IMR-90 (cell line): ENCODE data around the gene YEATS4. TPM values are rescaled to one million over a fixed set of nuclear protein-coding genes. Genes with fewer than 3 reads are reported as not detected.

ENCODE experiments used
- ATAC-seq: fragments of 200-7000 bp; cut with Tn5 transposase; 2 replicates; pipeline ENCODE4 v1.9.1; 2020; ENCODE audit warnings: low read depth, mild to moderate bottlenecking, moderate library complexity
- BruUV-seq: library from RNA; stranded (reverse); fragments of 400-500 nt; replicated peaks from 2 replicates; lab custom pipeline; 2021; lab: Mats Ljungman, UMichigan
- CTCF ChIA-PET: fragments of 300-600 bp; formaldehyde crosslinking; extraction: SDS; loops from one replicate; lab custom pipeline; 2021; ENCODE audit warnings: antibody characterized with exemption; lab: Yijun Ruan, JAX
- POLR2A ChIA-PET: fragments of 300-600 bp; sonication (Branson Sonifier 250); formaldehyde crosslinking; loops from one replicate; lab custom pipeline; 2022; ENCODE audit warnings: antibody characterized with exemption; ENCODE audit not compliant: unreplicated experiment; lab: Charles Lee
- DNase-seq: peaks from one replicate; pipeline ENCODE4 v3.0.0; 2013
- H2AFZ ChIP-seq: replicated peaks from 2 replicates; pipeline ENCODE3; 2013; ENCODE audit warnings: low read length, mild to moderate bottlenecking; ENCODE audit not compliant: poor library complexity
- H2AK5ac ChIP-seq: 2 replicates; pipeline ENCODE4 v1.6.1; 2013; ENCODE audit warnings: low read depth, low read length, inconsistent platforms
- H2AK9ac ChIP-seq: replicated peaks from 2 replicates; pipeline ENCODE3; 2013; ENCODE audit warnings: mild to moderate bottlenecking, low read depth, low read length, moderate library complexity; ENCODE audit not compliant: poor library complexity
- H2BK120ac ChIP-seq: 2 replicates; pipeline ENCODE4 v1.6.1; 2013; ENCODE audit warnings: low read depth, low read length, inconsistent platforms
- H2BK15ac ChIP-seq: 3 replicates; pipeline ENCODE4 v1.6.1; 2013; ENCODE audit warnings: low read depth, low read length, inconsistent platforms
- H2BK20ac ChIP-seq: 2 replicates; pipeline ENCODE4 v1.6.1; 2013; ENCODE audit warnings: low read depth, mild to moderate bottlenecking, inconsistent platforms, low read length, moderate library complexity
- H2BK5ac ChIP-seq: 2 replicates; pipeline ENCODE4 v1.6.1; 2013; ENCODE audit warnings: mild to moderate bottlenecking, low read depth, low read length, inconsistent platforms; ENCODE audit not compliant: poor library complexity, severe bottlenecking
- H3K14ac ChIP-seq: replicated peaks from 2 replicates; pipeline ENCODE4 v1.6.1; 2013; ENCODE audit warnings: low read depth, low read length, inconsistent platforms
- H3K18ac ChIP-seq: 2 replicates; pipeline ENCODE4 v1.6.1; 2013; ENCODE audit warnings: low read depth, low read length, control low read depth
- H3K23ac ChIP-seq: 2 replicates; pipeline ENCODE4 v1.6.1; 2013; ENCODE audit warnings: low read depth, low read length, inconsistent platforms
- H3K27ac ChIP-seq: 2 replicates; pipeline ENCODE4 v1.5.1; 2013; ENCODE audit warnings: mild to moderate bottlenecking, control low read depth, low read length; ENCODE audit not compliant: insufficient read depth
- H3K27me3 ChIP-seq: 2 replicates; pipeline ENCODE4 v1.6.1; 2013; ENCODE audit warnings: low read length; ENCODE audit not compliant: control insufficient read depth, insufficient read depth
- H3K36me3 ChIP-seq: 2 replicates; pipeline ENCODE4 v1.6.1; 2013; ENCODE audit warnings: low read length, mixed read lengths; ENCODE audit not compliant: control insufficient read depth, insufficient read depth
- H3K4ac ChIP-seq: 2 replicates; pipeline ENCODE4 v1.6.1; 2013; ENCODE audit warnings: low read depth, low read length, inconsistent platforms
- H3K4me1 ChIP-seq: 2 replicates; pipeline ENCODE4 v1.6.1; 2013; ENCODE audit warnings: low read length, mixed read lengths; ENCODE audit not compliant: control insufficient read depth, insufficient read depth
- H3K4me2 ChIP-seq: 2 replicates; pipeline ENCODE4 v1.6.1; 2013; ENCODE audit warnings: low read depth, mild to moderate bottlenecking, control low read depth, low read length, moderate library complexity
- H3K4me3 ChIP-seq: 2 replicates; pipeline ENCODE4 v1.5.1; 2013; ENCODE audit warnings: low read depth, mild to moderate bottlenecking, control low read depth, low read length, moderate library complexity; ENCODE audit not compliant: insufficient read depth
- H3K56ac ChIP-seq: 2 replicates; pipeline ENCODE4 v1.6.1; 2013; ENCODE audit warnings: low read length, inconsistent platforms; ENCODE audit not compliant: insufficient read depth; ENCODE audit errors: extremely low read depth
- H3K79me1 ChIP-seq, 2 experiments: 2 replicates each; pipeline ENCODE4 v1.6.1; 2013; ENCODE audit warnings: low read length in 2 of 2, inconsistent platforms in 1 of 2, low read depth in 1 of 2
- H3K9ac ChIP-seq: 2 replicates; pipeline ENCODE4 v1.6.1; 2013; ENCODE audit warnings: low read depth, low read length, control low read depth
- H3K9me1 ChIP-seq: 2 replicates; pipeline ENCODE4 v1.6.1; 2013; ENCODE audit warnings: low read length, inconsistent platforms; ENCODE audit not compliant: insufficient read depth
- H3K9me3 ChIP-seq: 2 replicates; pipeline ENCODE4 v1.6.1; 2013; ENCODE audit warnings: low read length; ENCODE audit not compliant: control insufficient read depth, insufficient read depth
- H4K20me1 ChIP-seq: 2 replicates; pipeline ENCODE4 v1.6.1; 2013; ENCODE audit warnings: low read length, inconsistent platforms; ENCODE audit not compliant: insufficient read depth
- H4K5ac ChIP-seq: 2 replicates; pipeline ENCODE4 v1.6.1; 2013; ENCODE audit warnings: mild to moderate bottlenecking, low read depth, low read length, control low read depth
- H4K8ac ChIP-seq, 2 experiments: 2 replicates each; pipeline ENCODE4 v1.6.1; 2013; ENCODE audit warnings: low read depth in 2 of 2, low read length in 2 of 2, control low read depth in 1 of 2, inconsistent platforms in 1 of 2
- H4K91ac ChIP-seq: 2 replicates; pipeline ENCODE4 v1.6.1; 2013; ENCODE audit warnings: low read depth, low read length, inconsistent platforms; ENCODE audit not compliant: insufficient read depth
- BHLHE40 ChIP-seq: fragments of 150-350 bp; IDR thresholded peaks from 2 replicates; pipeline ENCODE4 v1.6.1; 2016; ENCODE audit warnings: mild to moderate bottlenecking, low read depth, low read length
- CEBPB ChIP-seq: IDR thresholded peaks from 2 replicates; pipeline ENCODE4 v1.6.1; 2012; ENCODE audit warnings: low read depth, low read length, improper control_type of control experiment
- CHD1 ChIP-seq: IDR thresholded peaks from 2 replicates; pipeline ENCODE4 v1.6.1; 2012; ENCODE audit warnings: low read depth, low read length, improper control_type of control experiment
- FOS ChIP-seq: fragments of 150-350 bp; IDR thresholded peaks from 2 replicates; pipeline ENCODE4 v1.6.1; 2016; ENCODE audit warnings: low read depth, low read length
- MAFK ChIP-seq: IDR thresholded peaks from 2 replicates; pipeline ENCODE4 v1.6.1; 2012; ENCODE audit warnings: low read depth, low read length, improper control_type of control experiment
- MAZ ChIP-seq: IDR thresholded peaks from 2 replicates; pipeline ENCODE4 v1.6.1; 2012; ENCODE audit warnings: low read depth, mild to moderate bottlenecking, low read length, improper control_type of control experiment, moderate library complexity, borderline replicate concordance
- MXI1 ChIP-seq: IDR thresholded peaks from 2 replicates; pipeline ENCODE4 v1.6.1; 2012; ENCODE audit warnings: low read depth, mild to moderate bottlenecking, low read length, moderate library complexity, borderline replicate concordance
- NFE2L2 ChIP-seq: fragments of 150-350 bp; IDR thresholded peaks from 2 replicates; pipeline ENCODE4 v1.6.1; 2016; ENCODE audit warnings: low read depth, mild to moderate bottlenecking, low read length
- POLR2A ChIP-seq: IDR thresholded peaks from 2 replicates; pipeline ENCODE4 v1.6.1; 2012; ENCODE audit warnings: mild to moderate bottlenecking, low read depth, low read length
- RAD21 ChIP-seq: IDR thresholded peaks from 2 replicates; pipeline ENCODE4 v1.6.1; 2012; ENCODE audit warnings: low read length, improper control_type of control experiment
- RCOR1 ChIP-seq: IDR thresholded peaks from 2 replicates; pipeline ENCODE4 v1.6.1; 2012; ENCODE audit warnings: mild to moderate bottlenecking, low read length, improper control_type of control experiment; ENCODE audit not compliant: insufficient replicate concordance
- RFX5 ChIP-seq: IDR thresholded peaks from 2 replicates; pipeline ENCODE4 v1.8.0; 2012; ENCODE audit warnings: low read depth, mild to moderate bottlenecking, low read length, moderate library complexity
- SMC3 ChIP-seq: fragments of 150-350 bp; IDR thresholded peaks from 2 replicates; pipeline ENCODE4 v1.6.1; 2016; ENCODE audit warnings: low read depth, mild to moderate bottlenecking, antibody characterized with exemption, low read length, moderate library complexity
- WGBS, 2 experiments: methylation state at CpG; one replicate each; pipeline versions ENCODE4 v1.1.5 to v1.1.7; 2013; ENCODE audit warnings: missing lambda C conversion rate in 2 of 2; ENCODE audit not compliant: insufficient read length in 1 of 2; ENCODE audit errors: extremely low coverage in 2 of 2; 5-methylcytosine and 5-hydroxymethylcytosine counted together
- dilution Hi-C: fragments of 300-500 bp; cut with HindIII; formaldehyde crosslinking; loops from one replicate; pipeline ENCODE4 v1.14.3; 2018; ENCODE audit warnings: low sequenced_read_pairs; ENCODE audit not compliant: unreplicated experiment
- in situ Hi-C: fragments of 300-500 bp; cut with MboI; formaldehyde crosslinking; loops from 3 replicates; pipeline ENCODE4 v1.14.3; 2019; ENCODE audit warnings: low sequenced_read_pairs, inconsistent platforms, mixed read lengths
- intact Hi-C: fragments of 100-400 bp; cut with micrococcal nuclease; formaldehyde crosslinking; loops from 2 replicates; pipeline ENCODE4 v1.10.0; 2022
- polyA plus RNA-seq, 3 experiments: library from polyadenylated mRNA; depleted of rRNA; stranded (reverse); fragments of >200 nt; gene quantifications; 2 replicates each; pipeline ENCODE4 v1.2.3, GENCODE V29; 2012; ENCODE audit warnings: low replicate concordance in 1 of 3
- total RNA-seq: library from RNA; depleted of rRNA; stranded (reverse); fragments of >200 nt; gene quantifications from 2 replicates; pipeline ENCODE4 v1.2.3, GENCODE V29; 2012
- TF ChIP-seq, protein P1 (sequence below): conservative IDR thresholded peaks from 2 replicates; pipeline ENCODE4 v1.5.1; 2012; ENCODE audit warnings: mild to moderate bottlenecking, low read depth, low read length, improper control_type of control experiment
- TF ChIP-seq, protein P2 (sequence below): fragments of 150-350 bp; IDR thresholded peaks from 2 replicates; pipeline ENCODE4 v1.6.1; 2017; ENCODE audit warnings: mild to moderate bottlenecking, antibody characterized with exemption, low read length, low read depth
- TF ChIP-seq, protein P3 (sequence below): fragments of 150-350 bp; IDR thresholded peaks from 2 replicates; pipeline ENCODE4 v1.6.1; 2016; ENCODE audit warnings: low read depth, mild to moderate bottlenecking, low read length, moderate library complexity, borderline replicate concordance

The YEATS4 gene
- total and polyA plus RNA-seq, 2 of the 4 experiments (the other 2 are of a cell fraction) = 6.9 to 15.1 TPM

DNA sequence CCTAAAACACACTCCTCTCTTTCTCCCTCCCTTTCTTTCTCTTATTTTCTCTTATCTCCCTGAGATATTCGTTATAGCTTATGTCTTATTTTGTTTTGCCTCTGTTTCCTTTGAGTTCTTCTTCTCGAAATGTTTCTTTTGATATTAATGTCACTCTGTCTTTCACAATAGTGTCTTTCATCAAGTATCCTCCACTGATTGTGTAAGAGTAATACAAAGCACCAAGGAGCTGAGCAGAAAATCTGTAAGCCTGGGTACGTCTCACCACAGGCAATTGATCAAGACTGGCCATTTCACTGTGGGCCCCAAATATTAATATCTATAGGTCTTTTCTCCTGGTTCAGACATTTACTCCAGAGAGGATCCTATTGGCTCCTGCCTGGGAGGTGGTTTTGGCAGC lies 16.2 kb upstream of the YEATS4 start:
- POLR2A ChIA-PET = no interaction called here
- CTCF ChIA-PET = no interaction called here
- no peak overlapping the region for H3K18ac ChIP-seq
- H3K4me3 ChIP-seq = no peak overlapping the region
- WGBS, 2 experiments = no CpG with 5 or more reads among the region's 3 CpGs
- H3K27me3 ChIP-seq = peaks cover 28% of the 10 kb centered on the region
- no peak overlapping the region for H3K56ac ChIP-seq
- H2BK15ac ChIP-seq = no peak overlapping the region
- intact Hi-C loops (no loop called here), in situ Hi-C loops (loop anchor here (25.0 kb wide), 1 partner anchor 394 kb away; the partner anchor contains the start of gene RAB3IP), dilution Hi-C loops (no loop called here)
- no peaks in the 10 kb centered on the region for H3K79me1 ChIP-seq
- no peak overlapping the region for H2AFZ ChIP-seq
- ATAC-seq (no peak), DNase-seq (no peak)
- H3K36me3 ChIP-seq = no peaks in the 10 kb centered on the region
- TF ChIP-seq, protein P1, sequence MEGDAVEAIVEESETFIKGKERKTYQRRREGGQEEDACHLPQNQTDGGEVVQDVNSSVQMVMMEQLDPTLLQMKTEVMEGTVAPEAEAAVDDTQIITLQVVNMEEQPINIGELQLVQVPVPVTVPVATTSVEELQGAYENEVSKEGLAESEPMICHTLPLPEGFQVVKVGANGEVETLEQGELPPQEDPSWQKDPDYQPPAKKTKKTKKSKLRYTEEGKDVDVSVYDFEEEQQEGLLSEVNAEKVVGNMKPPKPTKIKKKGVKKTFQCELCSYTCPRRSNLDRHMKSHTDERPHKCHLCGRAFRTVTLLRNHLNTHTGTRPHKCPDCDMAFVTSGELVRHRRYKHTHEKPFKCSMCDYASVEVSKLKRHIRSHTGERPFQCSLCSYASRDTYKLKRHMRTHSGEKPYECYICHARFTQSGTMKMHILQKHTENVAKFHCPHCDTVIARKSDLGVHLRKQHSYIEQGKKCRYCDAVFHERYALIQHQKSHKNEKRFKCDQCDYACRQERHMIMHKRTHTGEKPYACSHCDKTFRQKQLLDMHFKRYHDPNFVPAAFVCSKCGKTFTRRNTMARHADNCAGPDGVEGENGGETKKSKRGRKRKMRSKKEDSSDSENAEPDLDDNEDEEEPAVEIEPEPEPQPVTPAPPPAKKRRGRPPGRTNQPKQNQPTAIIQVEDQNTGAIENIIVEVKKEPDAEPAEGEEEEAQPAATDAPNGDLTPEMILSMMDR = no peak
- TF ChIP-seq RCOR1 (no peak), NFE2L2 (no peak), CEBPB (no peak), MAZ (no peak), MXI1 (no peak), MAFK (no peak), SMC3 (no peak), POLR2A (no peak), BHLHE40 (no peak), RFX5 (no peak), FOS (no peak), RAD21 (no peak), CHD1 (no peak)
- TF ChIP-seq, protein P2, sequence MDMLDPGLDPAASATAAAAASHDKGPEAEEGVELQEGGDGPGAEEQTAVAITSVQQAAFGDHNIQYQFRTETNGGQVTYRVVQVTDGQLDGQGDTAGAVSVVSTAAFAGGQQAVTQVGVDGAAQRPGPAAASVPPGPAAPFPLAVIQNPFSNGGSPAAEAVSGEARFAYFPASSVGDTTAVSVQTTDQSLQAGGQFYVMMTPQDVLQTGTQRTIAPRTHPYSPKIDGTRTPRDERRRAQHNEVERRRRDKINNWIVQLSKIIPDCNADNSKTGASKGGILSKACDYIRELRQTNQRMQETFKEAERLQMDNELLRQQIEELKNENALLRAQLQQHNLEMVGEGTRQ = no peak
- TF ChIP-seq, protein P3, sequence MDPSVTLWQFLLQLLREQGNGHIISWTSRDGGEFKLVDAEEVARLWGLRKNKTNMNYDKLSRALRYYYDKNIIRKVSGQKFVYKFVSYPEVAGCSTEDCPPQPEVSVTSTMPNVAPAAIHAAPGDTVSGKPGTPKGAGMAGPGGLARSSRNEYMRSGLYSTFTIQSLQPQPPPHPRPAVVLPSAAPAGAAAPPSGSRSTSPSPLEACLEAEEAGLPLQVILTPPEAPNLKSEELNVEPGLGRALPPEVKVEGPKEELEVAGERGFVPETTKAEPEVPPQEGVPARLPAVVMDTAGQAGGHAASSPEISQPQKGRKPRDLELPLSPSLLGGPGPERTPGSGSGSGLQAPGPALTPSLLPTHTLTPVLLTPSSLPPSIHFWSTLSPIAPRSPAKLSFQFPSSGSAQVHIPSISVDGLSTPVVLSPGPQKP = no peak
- H4K8ac ChIP-seq = no peak overlapping the region
- no peaks in the 10 kb centered on the region for H3K9me3 ChIP-seq
- BruUV-seq = no TSS peak
- no peaks in the 10 kb centered on the region for H4K20me1 ChIP-seq
- H3K14ac ChIP-seq = no peak overlapping the region
- no peaks in the 10 kb centered on the region for H3K4me1 ChIP-seq
- no peak overlapping the region for H2BK20ac ChIP-seq
- H2BK5ac ChIP-seq = no peak overlapping the region
- no peak overlapping the region for H3K4me2 ChIP-seq
- H3K23ac ChIP-seq = no peak overlapping the region
- no peaks in the 10 kb centered on the region for H3K9me1 ChIP-seq
- no peak overlapping the region for H4K91ac ChIP-seq
- H3K9ac ChIP-seq = no peak overlapping the region
- H2BK120ac ChIP-seq = no peak overlapping the region
- no peak overlapping the region for H3K27ac ChIP-seq
- no peak overlapping the region for H2AK5ac ChIP-seq
- no peak overlapping the region for H2AK9ac ChIP-seq
- no peak overlapping the region for H3K4ac ChIP-seq
- H4K5ac ChIP-seq = no peak overlapping the region
